Endothelial cell of umbilical vein (primary cell): ENCODE results near the gene OSBPL10. TPM values are rescaled to one million over a fixed set of nuclear protein-coding genes. Genes with fewer than 3 reads are reported as not detected.

Source experiments
- BruUV-seq: library from RNA; stranded (reverse); fragments of 400-500 nt; replicated peaks from 2 replicates; lab custom pipeline; 2021; lab: Mats Ljungman, UMichigan
- CTCF ChIA-PET: fragments of 300-600, 350-600 bp; sonication (Branson Sonifier 250); formaldehyde crosslinking; loops from one replicate; lab custom pipeline; 2021; ENCODE audit warnings: antibody characterized with exemption, inconsistent platforms; lab: Charles Lee
- POLR2A ChIA-PET: fragments of 300-600, 350-600 bp; sonication (Branson Sonifier 250); formaldehyde crosslinking; loops from one replicate; lab custom pipeline; 2021; ENCODE audit warnings: antibody characterized with exemption, inconsistent platforms; lab: Charles Lee
- DNase-seq: peaks from one replicate; pipeline ENCODE4 v3.0.0-alpha.2; 2011; ENCODE audit warnings: low read depth, low spot score
- FAIRE-seq: peaks from 2 replicates; lab custom pipeline; 2011; peaks lifted over from hg19 to GRCh38; lab: Jason Lieb, UNC
- H2AFZ ChIP-seq: 2 replicates; pipeline ENCODE4 v1.6.0; 2012; ENCODE audit warnings: low read depth, low read length, control low read depth, inconsistent platforms
- H3K27ac ChIP-seq: 2 replicates; pipeline ENCODE4 v1.5.1; 2011; ENCODE audit warnings: low read depth, mild to moderate bottlenecking, control low read depth, low read length, moderate library complexity; ENCODE audit not compliant: insufficient read depth
- H3K27me3 ChIP-seq, 2 experiments: 2 replicates each; pipeline versions ENCODE4 v1.6.0 to v1.6.1; 2011; ENCODE audit warnings: low read length in 2 of 2, mixed read lengths in 1 of 2; ENCODE audit not compliant: control insufficient read depth in 2 of 2, insufficient read depth in 2 of 2
- H3K36me3 ChIP-seq, 2 experiments: 2 replicates in 1 of 2; 3 replicates in 1 of 2; pipeline ENCODE4 v1.5.1; 2011; ENCODE audit warnings: low read length in 2 of 2, mild to moderate bottlenecking in 1 of 2, moderate library complexity in 1 of 2; ENCODE audit not compliant: control insufficient read depth in 2 of 2, insufficient read depth in 2 of 2; ENCODE audit errors: extremely low read depth in 1 of 2
- H3K4me1 ChIP-seq: 3 replicates; pipeline ENCODE4 v1.5.1; 2011; ENCODE audit warnings: mild to moderate bottlenecking, low read length; ENCODE audit not compliant: control insufficient read depth, insufficient read depth; ENCODE audit errors: extremely low read depth
- H3K4me2 ChIP-seq: 2 replicates; pipeline ENCODE4 v1.6.1; 2011; ENCODE audit warnings: low read length, control low read depth, mixed read lengths; ENCODE audit not compliant: insufficient read depth
- H3K4me3 ChIP-seq, 3 experiments: fragments of 200-600 bp in 1 of 3; sonication (generic), shearing (Covaris generic) in 1 of 3; replicated peaks in 1 of 3; 2 replicates each; pipeline ENCODE4 v1.5.1; 2011 to 2016; ENCODE audit warnings: control low read depth in 3 of 3, low read length in 3 of 3, mild to moderate bottlenecking in 2 of 3, inconsistent platforms in 1 of 3, low read depth in 1 of 3, moderate library complexity in 1 of 3; ENCODE audit not compliant: insufficient read depth in 1 of 3
- H3K79me2 ChIP-seq: 2 replicates; pipeline ENCODE4 v1.6.0; 2012; ENCODE audit warnings: low read length, inconsistent platforms; ENCODE audit not compliant: control insufficient read depth, insufficient read depth
- H3K9ac ChIP-seq: replicated peaks from 2 replicates; pipeline ENCODE3; 2011; ENCODE audit warnings: low read length, control low read depth; ENCODE audit not compliant: insufficient read depth; ENCODE audit errors: extremely low read depth
- H3K9me1 ChIP-seq: replicated peaks from 3 replicates; pipeline ENCODE4 v1.6.0; 2011; ENCODE audit warnings: mild to moderate bottlenecking, low read length; ENCODE audit not compliant: control insufficient read depth, insufficient read depth; ENCODE audit errors: extremely low read depth
- H3K9me3 ChIP-seq: replicated peaks from 2 replicates; pipeline ENCODE4 v1.5.1; 2012; ENCODE audit warnings: low read length, inconsistent platforms; ENCODE audit not compliant: control insufficient read depth, insufficient read depth
- H4K20me1 ChIP-seq: replicated peaks from 2 replicates; pipeline ENCODE3; 2011; ENCODE audit warnings: mild to moderate bottlenecking, low read length; ENCODE audit not compliant: control insufficient read depth, insufficient read depth; ENCODE audit errors: extremely low read depth
- CTCF ChIP-seq, 2 donors: IDR thresholded peaks; 1 replicate in 1 of 2; 2 replicates in 1 of 2; pipeline ENCODE4 v1.5.1; 2011; ENCODE audit warnings: low read length in 2 of 2, mild to moderate bottlenecking in 2 of 2, moderate library complexity in 2 of 2, control low read depth in 1 of 2, inconsistent platforms in 1 of 2, low read depth in 1 of 2; ENCODE audit not compliant: insufficient read depth in 1 of 2; ENCODE audit errors: extremely low read depth in 1 of 2
- EZH2 ChIP-seq: IDR thresholded peaks from 2 replicates; pipeline ENCODE4 v1.6.1; 2012; ENCODE audit warnings: borderline replicate concordance, low read depth, mild to moderate bottlenecking, moderate library complexity, low read length, inconsistent platforms; ENCODE audit not compliant: severe bottlenecking
- FOS ChIP-seq: IDR thresholded peaks from 2 replicates; pipeline ENCODE4 v1.6.1; 2011; ENCODE audit warnings: mild to moderate bottlenecking, low read length, moderate library complexity, borderline replicate concordance; ENCODE audit not compliant: insufficient read depth
- GATA2 ChIP-seq: IDR thresholded peaks from 2 replicates; pipeline ENCODE4 v1.7.0; 2011; ENCODE audit warnings: low read depth, mild to moderate bottlenecking, moderate library complexity, mixed read lengths, low read length; ENCODE audit not compliant: insufficient read length, insufficient read depth
- JUN ChIP-seq: IDR thresholded peaks from 2 replicates; pipeline ENCODE4 v1.6.1; 2011; ENCODE audit warnings: borderline replicate concordance, low read depth; ENCODE audit not compliant: insufficient read length, insufficient read depth
- MAX ChIP-seq: IDR thresholded peaks from 2 replicates; pipeline ENCODE4 v1.6.1; 2011; ENCODE audit not compliant: insufficient read depth, insufficient read length
- MYC ChIP-seq: IDR thresholded peaks from one replicate; pipeline ENCODE4 v1.6.1; 2011; ENCODE audit warnings: mild to moderate bottlenecking, low read depth, low read length
- POLR2A ChIP-seq: IDR thresholded peaks from 2 replicates; pipeline ENCODE4 v1.6.1; 2012; ENCODE audit warnings: low read depth, mild to moderate bottlenecking, control low read depth, low read length
- POLR2AphosphoS5 ChIP-seq: IDR thresholded peaks from 2 replicates; pipeline ENCODE4 v1.6.1; 2012; ENCODE audit warnings: low read depth, mild to moderate bottlenecking, control low read depth, low read length, moderate library complexity; ENCODE audit not compliant: insufficient read depth
- dilution Hi-C: fragments of 300-500 bp; cut with MboI; formaldehyde crosslinking; loops from one replicate; pipeline ENCODE4 v1.15.0; 2019; ENCODE audit warnings: low sequenced_read_pairs; ENCODE audit not compliant: extremely low pct_ligation_motif_present
- intact Hi-C: fragments of 100-400 bp; cut with micrococcal nuclease; formaldehyde crosslinking; loops from one replicate; pipeline ENCODE4 v1.10.0; 2022
- polyA plus RNA-seq, 4 experiments: library from polyadenylated mRNA; depleted of rRNA in 3 of 4; stranded (reverse) in 3 of 4; unstranded in 1 of 4; fragments of >200 nt; gene quantifications; 2 replicates each; pipeline versions ENCODE4 v1.2.1 to v1.2.3, GENCODE V29; 2011 to 2012; ENCODE audit warnings: missing spikeins in 1 of 4
- total RNA-seq: library from RNA; stranded (reverse); gene quantifications from 2 replicates; pipeline ENCODE4 v1.2.3, GENCODE V29; 2021

Gene OSBPL10
- total and polyA plus RNA-seq, 2 donors (not counting 3 experiments of a cell fraction or from before 2014, with no cell fraction given) = 10.8 to 47.6 TPM

- BruUV-seq = no TSS peak
- intact Hi-C loops = no loop called here
- H3K36me3 ChIP-seq = no peaks in the 10 kb centered on the region
These were observed 28.9 kb downstream of the OSBPL10 start for GRCh38 chr3:31952205-31952604.

More at GRCh38 chr3:31952205-31952604, 28.9 kb downstream of the OSBPL10 start:
- FAIRE-seq (no peak), DNase-seq (no peak)
- H3K4me3 ChIP-seq = no peak overlapping the region
- dilution Hi-C loops = no loop called here
- H2AFZ ChIP-seq = no peak overlapping the region
- CTCF ChIA-PET = interaction anchor here (0.9 to 1.3 kb wide), 2 partner anchors 11 to 43 kb away, joined by 3 to 4 read pairs; no protein-coding TSS in a partner anchor
- no peaks in the 10 kb centered on the region for H3K4me1 ChIP-seq
- no peaks in the 10 kb centered on the region for H4K20me1 ChIP-seq
- no peaks in the 10 kb centered on the region for H3K27me3 ChIP-seq
- POLR2A ChIA-PET = no interaction called here
- no peak overlapping the region for H3K9ac ChIP-seq
- peaks cover 4% of the 10 kb centered on the region for H3K9me3 ChIP-seq
- no peak overlapping the region for H3K27ac ChIP-seq
- no peaks in the 10 kb centered on the region for H3K9me1 ChIP-seq
- TF ChIP-seq EZH2 (no peak), POLR2AphosphoS5 (no peak), MYC (no peak), POLR2A (no peak), MAX (no peak), CTCF (IDR thresholded peaks at IDR 0.05; ENCODE audit: extremely low read depth in 1 of 2, insufficient read depth in 1 of 2, low read depth in 1 of 2, low read length in 2 of 2) (no peak), GATA2 (no peak), JUN (no peak), FOS (no peak)
- peaks cover 13% of the 10 kb centered on the region for H3K79me2 ChIP-seq
- no peak overlapping the region for H3K4me2 ChIP-seq
